ENCODE data around the gene SLC25A4. TPM values are rescaled to one million over a fixed set of nuclear protein-coding genes. Genes with fewer than 3 reads are reported as not detected.
A peak's percentile ranks its signal among the peaks of the same experiment; 100 is the strongest.

Gene SLC25A4
- total RNA-seq, 1 experiment from 2014 or later, result 40.2 TPM

- TF ChIP-seq MAX (CRISPR knock-in tag; IDR thresholded peaks at IDR 0.05) (peak; percentile 64), JAZF1 (CRISPR knock-in tag; IDR thresholded peaks at IDR 0.05) (no peak), USF1 (CRISPR knock-in tag; IDR thresholded peaks at IDR 0.05) (0 out of 2 replicates have a peak, but pooled peaks have one; percentile 18), FOXJ3 (CRISPR knock-in tag; IDR thresholded peaks at IDR 0.05; ENCODE audit: borderline replicate concordance) (no peak), ZNF232 (CRISPR knock-in tag; IDR thresholded peaks at IDR 0.05) (0 out of 2 replicates have a peak, but pooled peaks have one; percentile 63), NFYB (CRISPR knock-in tag; conservative IDR thresholded peaks at IDR 0.05; ENCODE audit: low read depth) (peak; percentile 48; the same call in 1 of the 2 replicates), OVOL2 (CRISPR knock-in tag; IDR thresholded peaks at IDR 0.05; ENCODE audit: borderline replicate concordance) (no peak), ZNF416 (CRISPR knock-in tag; IDR thresholded peaks at IDR 0.05) (no peak), ZNF219 (CRISPR knock-in tag; IDR thresholded peaks at IDR 0.05; ENCODE audit: borderline replicate concordance) (no peak), TEAD1 (CRISPR knock-in tag; IDR thresholded peaks at IDR 0.05) (0 out of 2 replicates have a peak, but pooled peaks have one; percentile 46), USF2 (CRISPR knock-in tag; IDR thresholded peaks at IDR 0.05) (no peak)
These were observed 27.2 kb upstream of the SLC25A4 start (continued) for GRCh38 chr4:185115827-185116232.

GRCh38 chr4:185117300-185117934 lies 25.6 kb upstream of the SLC25A4 start:
- Mint-ChIP-seq H3K27ac (no peak overlapping the region), H3K4me3 (no peak overlapping the region), H3K36me3 (no peaks in the 10 kb centered on the region), H3K4me1 (peaks cover 51% of the 10 kb centered on the region), H3K27me3 (ENCODE audit: low read depth) (no peaks in the 10 kb centered on the region), H3K9me3 (no peaks in the 10 kb centered on the region)
- ChIA-PET POLR2A (no interaction called here), CTCF (interaction anchor here (1.4 to 1.6 kb wide), 2 partner anchors 22 to 77 kb away, joined by 4 to 6 read pairs; no protein-coding TSS in a partner anchor)
- ATAC-seq (no peak), DNase-seq (ENCODE audit: low spot score) (no peak)
- TF ChIP-seq JUN (CRISPR knock-in tag; IDR thresholded peaks at IDR 0.05), result no peak
- TF ChIP-seq MYBL2 (CRISPR knock-in tag; IDR thresholded peaks at IDR 0.05), result no peak
- TF ChIP-seq RELA (CRISPR knock-in tag; IDR thresholded peaks at IDR 0.05; ENCODE audit: borderline replicate concordance), result no peak
- no peak for TF ChIP-seq TEAD1 (CRISPR knock-in tag; IDR thresholded peaks at IDR 0.05)
- no peak for TF ChIP-seq USF1 (CRISPR knock-in tag; IDR thresholded peaks at IDR 0.05)
- TF ChIP-seq SP1 (CRISPR knock-in tag; conservative IDR thresholded peaks at IDR 0.05), result no peak
- TF ChIP-seq JAZF1 (CRISPR knock-in tag; IDR thresholded peaks at IDR 0.05), result no peak
- TF ChIP-seq HMGA2 (CRISPR knock-in tag; IDR thresholded peaks at IDR 0.05), result no peak
- TF ChIP-seq ZNF396 (CRISPR knock-in tag; IDR thresholded peaks at IDR 0.05; ENCODE audit: borderline replicate concordance), result no peak
- TF ChIP-seq ELF4 (CRISPR knock-in tag; IDR thresholded peaks at IDR 0.05; ENCODE audit: low read depth), result no peak
- no peak for TF ChIP-seq OVOL2 (CRISPR knock-in tag; IDR thresholded peaks at IDR 0.05; ENCODE audit: borderline replicate concordance)
- TF ChIP-seq CTCF (IDR thresholded peaks at IDR 0.05), result no peak
- TF ChIP-seq AR (CRISPR knock-in tag; IDR thresholded peaks at IDR 0.05), result no peak
- no peak for TF ChIP-seq CREM (CRISPR knock-in tag; IDR thresholded peaks at IDR 0.05)
- no peak for TF ChIP-seq ZNF219 (CRISPR knock-in tag; IDR thresholded peaks at IDR 0.05; ENCODE audit: borderline replicate concordance)
- no peak for TF ChIP-seq ZSCAN18 (CRISPR knock-in tag; IDR thresholded peaks at IDR 0.05)
- no peak for TF ChIP-seq GTF2I (CRISPR knock-in tag; conservative IDR thresholded peaks at IDR 0.05)
- TF ChIP-seq ATF2 (CRISPR knock-in tag; IDR thresholded peaks at IDR 0.05; ENCODE audit: borderline replicate concordance, low read depth), result no peak

Measured in WTC11 (cell line).